Ammon's horn (tissue), 1 donor: ENCODE data around the gene TBX4.
A peak's percentile ranks its signal among the peaks of the same experiment; 100 is the strongest.

Experiments
- DNase-seq: peaks from one replicate; pipeline ENCODE4 v3.0.0-alpha.2; 2016; ENCODE audit warnings: low spot score

Gene TBX4

GRCh38 chr17:61452301-61453290 is at the start of gene TBX4:
TBX4 (plus strand) TSS chr17:61452422; CDS start chr17:61456491, 4,069 bp downstream.
- DNase-seq, result no peak

- no peak for DNase-seq
Observed at GRCh38 chr17:61402978-61403800, 49.0 kb upstream of the TBX4 start.

GRCh38 chr17:61403801-61404662 is 48.2 kb upstream of the TBX4 start:
- DNase-seq, result no peak

GRCh38 chr17:61404663-61404912 is 47.6 kb upstream of the TBX4 start:
- DNase-seq, result no peak

- DNase-seq, result no peak
Observed at GRCh38 chr17:61404913-61405685, 47.1 kb upstream of the TBX4 start.

- DNase-seq, result no peak
Observed at GRCh38 chr17:61405686-61406536, 46.3 kb upstream of the TBX4 start.

- no peak for DNase-seq
Observed at GRCh38 chr17:61406537-61406845, 45.7 kb upstream of the TBX4 start.

GRCh38 chr17:61406971-61407911 is 45.0 kb upstream of the TBX4 start:
- no peak for DNase-seq

GRCh38 chr17:61408151-61409041 is 43.8 kb upstream of the TBX4 start:
- no peak for DNase-seq

GRCh38 chr17:61409301-61410112 is 42.7 kb upstream of the TBX4 start:
- peak; percentile 37 for DNase-seq

GRCh38 chr17:61410141-61411010 is 41.8 kb upstream of the TBX4 start:
- DNase-seq, result peak; percentile 73

- no peak for DNase-seq
Observed at GRCh38 chr17:61411011-61411260, 41.3 kb upstream of the TBX4 start.

GRCh38 chr17:61411261-61412142 is 40.7 kb upstream of the TBX4 start:
- no peak for DNase-seq

- peak; percentile 76 for DNase-seq
Observed at GRCh38 chr17:61412143-61412859, 39.9 kb upstream of the TBX4 start.
